Heart left ventricle (tissue), 16 donors: Measurements from ENCODE around the gene CCDC194. TPM values are rescaled to one million over a fixed set of nuclear protein-coding genes. Genes with fewer than 3 reads are reported as not detected.

ENCODE experiments used
- ATAC-seq, 4 donors: fragments of 200-7000 bp; cut with Tn5 transposase; one replicate each; pipeline ENCODE4 v1.9.1; 2020 to 2022; ENCODE audit warnings: moderate library complexity in 4 of 4, mild to moderate bottlenecking in 3 of 4, moderate number of reproducible peaks in 1 of 4
- DNase-seq, 5 donors: peaks; one replicate each; pipeline ENCODE4 v3.0.0-alpha.2; 2020
- H3K27ac ChIP-seq, 12 donors: fragments of 200-600 bp; sonication (generic) in 4 of 12; one replicate each; pipeline versions ENCODE4 v1.5.0 to v1.8.0; 2016 to 2022; ENCODE audit warnings: mild to moderate bottlenecking in 2 of 12
- H3K27me3 ChIP-seq, 9 donors: fragments of 200-600 bp; sonication (generic) in 2 of 9; one replicate each; pipeline versions ENCODE4 v1.5.1 to v1.8.0; 2016 to 2022; ENCODE audit warnings: mild to moderate bottlenecking in 3 of 9
- H3K36me3 ChIP-seq, 9 donors: fragments of 200-600 bp; sonication (generic) in 2 of 9; one replicate each; pipeline versions ENCODE4 v1.5.0 to v1.8.0; 2018 to 2022; ENCODE audit warnings: mild to moderate bottlenecking in 2 of 9
- H3K4me1 ChIP-seq, 12 donors: fragments of 200-600 bp; sonication (generic) in 4 of 12; one replicate each; pipeline versions ENCODE4 v1.5.0 to v1.8.0; 2016 to 2022; ENCODE audit warnings: mild to moderate bottlenecking in 3 of 12
- H3K4me3 ChIP-seq, 12 donors: fragments of 200-600 bp; sonication (generic) in 4 of 12; one replicate each; pipeline versions ENCODE4 v1.5.0 to v1.8.0; 2017 to 2022; ENCODE audit warnings: mild to moderate bottlenecking in 9 of 12, moderate library complexity in 4 of 12
- H3K9me3 ChIP-seq, 12 donors: fragments of 200-600 bp; sonication (generic) in 4 of 12; one replicate each; pipeline versions ENCODE4 v1.5.0 to v1.8.0; 2016 to 2022; ENCODE audit warnings: mild to moderate bottlenecking in 1 of 12
- POLR2A ChIP-seq, 2 donors: fragments of 450-650 bp; IDR thresholded peaks; one replicate each; pipeline ENCODE4 v1.6.1; 2017; ENCODE audit warnings: antibody characterized with exemption in 2 of 2, mild to moderate bottlenecking in 2 of 2, moderate library complexity in 2 of 2
- WGBS, 4 donors: extraction: QIAGEN DNeasy Blood & Tissue Kit in 2 of 4; methylation state at CpG; one replicate each; pipeline versions ENCODE4 v1.1.5 to v1.1.7; 2013 to 2018; 5-methylcytosine and 5-hydroxymethylcytosine counted together
- intact Hi-C, 10 donors: fragments of 100-400 bp; cut with DNase I; formaldehyde crosslinking; loops; one replicate each; pipeline versions ENCODE4 v1.11.1 to v1.14.2; 2022
- polyA plus RNA-seq, 2 donors: library from polyadenylated mRNA; stranded (reverse); fragments of 200-250 nt; gene quantifications; one replicate each; pipeline ENCODE4 v1.2.3, GENCODE V29; 2013
- total RNA-seq, 9 donors: library from RNA; depleted of rRNA in 2 of 9; stranded (reverse); fragments of >200 nt in 2 of 9; fragmentation: NEBNext Ultra II Directional in 3 of 9; extraction: Animal tissue kit (Norgen Biotek cat#: 25700) in 3 of 9; gene quantifications; one replicate each; pipeline versions ENCODE4 v1.1.0 to v1.2.4, GENCODE V29; 2016 to 2023
- TF ChIP-seq, protein P1 (sequence below), 12 donors: fragments of 200-600 bp; sonication (generic) in 4 of 12; IDR thresholded peaks; one replicate each; pipeline versions ENCODE4 v1.5.0 to v1.8.0; 2018 to 2022; ENCODE audit warnings: antibody characterized with exemption in 12 of 12, mild to moderate bottlenecking in 5 of 12
- donor health status: ischemic (EF 13 %, LVEDD 7.1; RV severe dilation, severe dysfunction).
- donor health status: healthy with polysubstance abuse.
- donor health status: DM: no; HTN: yes; CAD: no.
- donor health status: DM: no; HTN: no; CAD: no.
- donor health status: ischemic (EF 25% LVEDD 6.9; RV normal size, moderate dysfunction).
- donor health status: ischemic (EF 25% LVEDD 5.7; RV mildly dilated, moderate dysfunction).
- donor health status: healthy.
- donor health status: DM: yes; HTN: yes; CAD: no.
- donor health status: ischemic (EF 35%, LVEDD 5.7; RV mildly dilated, moderate dysfunction).
- donor health status: nonischemic (EF 11% LVEDD 7.7; RV severe dilation, severe dysfunction).
- donor health status: DM: yes; HTN: yes; CAD: no.
- donor health status: PGD.
- donor health status: ischemic (EF 29% LVEDD 5.4; RV normal size, mild dysfunction).
- donor health status: nonischemic (EF 23%, LVEDD 6.1; RV moderate dilation, normal function).

The CCDC194 gene
- total and polyA plus RNA-seq, 11 donors, result 0.23 to 0.53 (median 0.37) TPM; not detected in 8

DNA sequence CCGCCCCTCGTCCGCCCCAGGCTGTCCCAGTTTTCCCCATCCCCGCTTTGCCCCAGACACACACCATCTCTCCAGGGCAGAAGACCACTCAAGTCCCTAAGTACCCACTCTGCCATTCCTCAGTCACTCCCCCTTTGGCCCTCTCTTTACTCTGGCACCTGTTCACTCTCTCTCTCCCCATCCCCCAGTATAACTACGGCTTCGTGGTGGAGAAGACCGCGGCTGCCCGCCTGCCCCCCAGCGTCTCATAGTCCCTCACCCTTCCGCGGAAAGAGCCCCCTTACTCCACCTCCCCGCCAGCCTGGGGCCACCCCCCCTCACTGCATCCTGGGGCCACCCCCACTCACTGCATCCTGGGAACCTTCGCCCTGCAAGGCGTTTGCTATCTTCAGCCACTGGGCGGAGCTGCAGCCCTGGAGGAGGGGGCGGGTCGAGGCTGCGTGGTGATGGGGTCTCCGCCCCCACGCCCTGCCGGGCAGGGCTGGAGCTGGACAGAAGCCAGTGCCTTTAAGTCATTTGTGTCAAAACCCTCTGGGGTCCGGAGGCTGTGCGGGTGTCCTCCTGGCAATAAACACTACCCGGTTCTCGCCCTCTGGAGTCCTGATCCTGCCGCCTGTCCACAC, 30.9 kb upstream of the CCDC194 start:
- DNase-seq (peak in 1 of 5 donors; percentile 24), ATAC-seq (peak; percentile 18 to 54 (median 43))
- Histone ChIP-seq H3K9me3 (no peaks in the 10 kb centered on the region), H3K27me3 (no peaks in the 10 kb centered on the region), H3K4me1 (peaks cover 0 to 15% (median 6%) of the 10 kb centered on the region in 12 donors), H3K36me3 (peaks cover 0 to 11% (median 0%) of the 10 kb centered on the region in 9 donors), H3K4me3 (no peak overlapping the region), H3K27ac (no peak overlapping the region)
- intact Hi-C loops, result loop anchor here in 1 of 10 donors (5.0 kb wide), 1 partner anchor 37 kb away; the partner anchor contains the start of gene NXNL1
- TF ChIP-seq, protein P1, sequence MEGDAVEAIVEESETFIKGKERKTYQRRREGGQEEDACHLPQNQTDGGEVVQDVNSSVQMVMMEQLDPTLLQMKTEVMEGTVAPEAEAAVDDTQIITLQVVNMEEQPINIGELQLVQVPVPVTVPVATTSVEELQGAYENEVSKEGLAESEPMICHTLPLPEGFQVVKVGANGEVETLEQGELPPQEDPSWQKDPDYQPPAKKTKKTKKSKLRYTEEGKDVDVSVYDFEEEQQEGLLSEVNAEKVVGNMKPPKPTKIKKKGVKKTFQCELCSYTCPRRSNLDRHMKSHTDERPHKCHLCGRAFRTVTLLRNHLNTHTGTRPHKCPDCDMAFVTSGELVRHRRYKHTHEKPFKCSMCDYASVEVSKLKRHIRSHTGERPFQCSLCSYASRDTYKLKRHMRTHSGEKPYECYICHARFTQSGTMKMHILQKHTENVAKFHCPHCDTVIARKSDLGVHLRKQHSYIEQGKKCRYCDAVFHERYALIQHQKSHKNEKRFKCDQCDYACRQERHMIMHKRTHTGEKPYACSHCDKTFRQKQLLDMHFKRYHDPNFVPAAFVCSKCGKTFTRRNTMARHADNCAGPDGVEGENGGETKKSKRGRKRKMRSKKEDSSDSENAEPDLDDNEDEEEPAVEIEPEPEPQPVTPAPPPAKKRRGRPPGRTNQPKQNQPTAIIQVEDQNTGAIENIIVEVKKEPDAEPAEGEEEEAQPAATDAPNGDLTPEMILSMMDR (IDR thresholded peaks at IDR 0.05), result peak in 10 of 12 donors; percentile 14 to 46 (median 32)
- TF ChIP-seq POLR2A (IDR thresholded peaks at IDR 0.05), result no peak
- WGBS, 4 donors, result 27 to 41% (median 33%) methylated on average over 18 to 27 of the region's 27 CpGs

DNA sequence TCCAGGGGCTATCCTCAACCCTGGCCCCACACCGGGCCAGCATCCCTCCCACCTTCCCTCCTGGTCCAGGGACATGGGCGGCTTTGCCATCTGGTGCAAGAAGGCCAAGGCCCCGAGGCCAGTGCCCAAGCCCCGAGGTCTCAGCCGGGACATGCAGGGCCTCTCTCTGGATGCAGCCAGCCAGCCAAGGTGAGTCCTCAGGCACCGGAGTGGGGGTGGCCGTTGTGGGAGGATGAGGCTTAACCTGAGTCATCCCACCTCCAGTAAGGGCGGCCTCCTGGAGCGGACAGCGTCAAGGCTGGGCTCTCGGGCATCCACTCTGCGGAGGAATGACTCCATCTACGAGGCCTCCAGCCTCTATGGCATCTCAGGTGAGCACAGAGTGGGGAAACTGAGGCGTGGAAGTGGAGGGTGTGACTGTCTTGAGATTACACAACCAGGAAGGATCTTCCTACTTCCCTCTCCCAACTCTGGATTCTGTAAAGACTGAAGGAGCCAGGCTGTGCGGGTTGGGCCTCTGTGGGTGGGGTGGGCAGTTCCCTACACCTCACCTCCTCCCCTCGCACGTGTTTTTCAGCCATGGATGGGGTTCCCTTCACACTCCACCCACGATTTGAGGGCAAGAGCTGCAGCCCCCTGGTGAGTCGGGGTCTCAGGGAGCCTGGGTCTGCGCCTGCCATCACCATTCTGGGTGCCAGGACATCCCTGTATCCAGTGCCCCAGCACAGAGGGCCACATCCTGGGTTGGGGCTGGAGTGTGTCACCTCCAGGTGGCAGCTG, 29.6 kb upstream of the CCDC194 start:
- no peak for ATAC-seq
- Histone ChIP-seq H3K27me3 (no peaks in the 10 kb centered on the region), H3K4me1 (peaks cover 0 to 23% (median 10%) of the 10 kb centered on the region in 12 donors), H3K36me3 (peaks cover 0 to 11% (median 0%) of the 10 kb centered on the region in 9 donors), H3K4me3 (no peak overlapping the region), H3K9me3 (no peaks in the 10 kb centered on the region), H3K27ac (no peak overlapping the region)
- intact Hi-C loops, result loop anchor here in 1 of 10 donors (5.0 kb wide), 1 partner anchor 39 kb away; the partner anchor contains the start of gene NXNL1
- WGBS, 4 donors, result 90 to 95% (median 94%) methylated on average over 16 to 20 of the region's 20 CpGs
- DNase-seq, result no peak
- TF ChIP-seq, protein P1 (IDR thresholded peaks at IDR 0.05), result no peak
- TF ChIP-seq POLR2A (IDR thresholded peaks at IDR 0.05), result no peak

DNA sequence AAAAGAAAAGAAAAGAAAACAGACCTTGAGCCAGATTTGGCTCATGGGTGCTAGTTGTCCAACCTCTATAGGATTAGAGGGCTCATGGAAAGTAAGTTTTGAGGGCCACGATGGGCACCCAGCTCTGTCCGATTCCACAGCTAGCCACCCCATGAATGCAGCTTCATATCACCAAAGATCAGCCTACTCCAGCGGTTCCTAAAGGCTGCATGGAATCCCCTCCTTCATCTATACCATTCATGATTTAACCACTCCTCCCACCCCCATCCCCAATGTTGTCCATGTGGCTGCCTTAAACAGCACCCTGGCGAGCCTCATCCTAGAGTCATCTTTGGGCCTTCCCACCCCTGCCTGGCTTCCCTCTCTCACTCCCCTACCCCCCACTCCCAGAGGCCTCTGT, 27.9 kb upstream of the CCDC194 start:
- intact Hi-C loops, result loop anchor here in 1 of 10 donors (5.0 kb wide), 1 partner anchor 40 kb away; the partner anchor contains the start of gene NXNL1
- H3K4me3 ChIP-seq, result no peak overlapping the region
- H3K27ac ChIP-seq, result no peak overlapping the region
- WGBS, 4 donors, result 95 to 99% (median 97%) methylated on average over 4 of the region's 4 CpGs
- peaks cover 0 to 23% (median 10%) of the 10 kb centered on the region in 12 donors for H3K4me1 ChIP-seq
- peaks cover 0 to 11% (median 0%) of the 10 kb centered on the region in 9 donors for H3K36me3 ChIP-seq
- no peaks in the 10 kb centered on the region for H3K9me3 ChIP-seq
- no peaks in the 10 kb centered on the region for H3K27me3 ChIP-seq
- no peak for TF ChIP-seq POLR2A (IDR thresholded peaks at IDR 0.05)
- TF ChIP-seq, protein P1 (IDR thresholded peaks at IDR 0.05), result no peak
- ATAC-seq, result no peak
- no peak for DNase-seq

DNA sequence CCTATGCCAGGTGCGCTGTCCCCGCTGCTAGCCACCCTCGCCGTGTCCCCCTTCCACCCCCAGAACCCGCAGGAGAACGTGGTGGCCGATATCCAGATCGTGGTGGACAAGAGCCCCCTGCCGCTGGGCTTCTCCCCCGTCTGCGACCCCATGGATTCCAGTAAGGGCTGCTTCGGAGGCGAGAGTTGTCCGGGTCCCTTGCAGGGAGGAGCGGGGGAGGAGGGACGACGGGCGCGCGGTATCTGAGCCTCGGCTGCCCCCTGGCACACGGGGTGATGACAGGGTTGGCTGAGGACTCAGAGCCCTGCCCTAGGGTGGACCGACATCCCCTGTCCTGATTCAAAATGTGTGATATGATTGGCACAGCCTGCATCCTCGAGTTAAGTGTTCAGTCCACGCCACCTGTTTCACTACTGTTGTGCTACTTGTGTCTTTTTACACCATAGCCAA, 26.5 kb upstream of the CCDC194 start:
- peaks cover 0 to 23% (median 10%) of the 10 kb centered on the region in 12 donors for H3K4me1 ChIP-seq
- H3K36me3 ChIP-seq, result peaks cover 0 to 11% (median 0%) of the 10 kb centered on the region in 9 donors
- H3K9me3 ChIP-seq, result no peaks in the 10 kb centered on the region
- peak overlapping the region; percentile 46 to 98 (median 88) for H3K4me3 ChIP-seq
- H3K27ac ChIP-seq, result peak overlapping the region in 10 of 12 donors; percentile 45 to 86 (median 79)
- DNase-seq, result peak in 3 of 5 donors; percentile 35 to 52 (median 40)
- 4 to 8% (median 5%) methylated on average over 16 to 25 of the region's 25 CpGs for WGBS, 4 donors
- peak in 3 of 4 donors; percentile 17 to 41 (median 27) for ATAC-seq
- H3K27me3 ChIP-seq, result no peaks in the 10 kb centered on the region
- intact Hi-C loops, result loop anchor here in 1 of 10 donors (5.0 kb wide), 1 partner anchor 42 kb away; the partner anchor contains the start of gene NXNL1
- TF ChIP-seq, protein P1 (IDR thresholded peaks at IDR 0.05), result peak in 3 of 12 donors; percentile 11 to 16 (median 14)
- TF ChIP-seq POLR2A (IDR thresholded peaks at IDR 0.05), result no peak
